Small intestine (tissue), 7 donors: ENCODE data around the gene FNTB. TPM values are rescaled to one million over a fixed set of nuclear protein-coding genes. Genes with fewer than 3 reads are reported as not detected.

Experiments used
- DNase-seq, 2 donors: peaks; one replicate each; pipeline versions ENCODE4 v3.0.0 to v3.0.0-alpha.2; 2013
- FAIRE-seq: peaks from 2 replicates; lab custom pipeline; 2012; peaks lifted over from hg19 to GRCh38; lab: Jason Lieb, UNC
- H3K27ac ChIP-seq, 3 donors: one replicate each; pipeline ENCODE4 v1.5.1; 2013; ENCODE audit warnings: low read length in 2 of 3, mild to moderate bottlenecking in 2 of 3, control low read depth in 1 of 3, inconsistent platforms in 1 of 3, low read depth in 1 of 3, moderate library complexity in 1 of 3
- H3K27me3 ChIP-seq, 3 donors: one replicate each; pipeline ENCODE4 v1.6.1; 2013; ENCODE audit warnings: low read length in 3 of 3, inconsistent platforms in 1 of 3; ENCODE audit not compliant: control insufficient read depth in 3 of 3, insufficient read depth in 3 of 3
- H3K36me3 ChIP-seq, 3 donors: one replicate each; pipeline ENCODE4 v1.6.1; 2013; ENCODE audit warnings: low read length in 3 of 3, inconsistent platforms in 1 of 3, low read depth in 1 of 3, mild to moderate bottlenecking in 1 of 3, moderate library complexity in 1 of 3; ENCODE audit not compliant: control insufficient read depth in 3 of 3, insufficient read depth in 2 of 3
- H3K4me1 ChIP-seq, 3 donors: one replicate each; pipeline ENCODE4 v1.6.1; 2013; ENCODE audit warnings: low read length in 2 of 3, inconsistent platforms in 1 of 3, low read depth in 1 of 3, mild to moderate bottlenecking in 1 of 3, moderate library complexity in 1 of 3; ENCODE audit not compliant: control insufficient read depth in 3 of 3, insufficient read depth in 2 of 3
- H3K4me3 ChIP-seq, 3 donors: one replicate each; pipeline ENCODE4 v1.5.1; 2013; ENCODE audit warnings: low read length in 3 of 3, control low read depth in 1 of 3, inconsistent platforms in 1 of 3, low read depth in 1 of 3, mild to moderate bottlenecking in 1 of 3, moderate library complexity in 1 of 3
- H3K9me3 ChIP-seq, 2 donors: one replicate each; pipeline ENCODE4 v1.6.1; 2013; ENCODE audit warnings: low read depth in 1 of 2, low read length in 1 of 2; ENCODE audit not compliant: control insufficient read depth in 2 of 2, insufficient read depth in 1 of 2
- WGBS, 3 donors: extraction: QIAGEN DNeasy Blood & Tissue Kit; methylation state at CpG; one replicate each; pipeline ENCODE4 v1.1.7; 2013; 5-methylcytosine and 5-hydroxymethylcytosine counted together
- polyA plus RNA-seq, 4 donors: library from polyadenylated mRNA; stranded (reverse) in 3 of 4; unstranded in 1 of 4; fragments of 200-250 nt in 3 of 4; fragments of 120-200 nt in 1 of 4; gene quantifications; one replicate each; pipeline versions ENCODE4 v1.2.1 to v1.2.3, GENCODE V29; 2013
- donor health status: healthy with polysubstance abuse.
- donor health status: control.
- donor health status: control.
- donor health status: Bipolar disorder and iron deficiency.
- donor health status: healthy.

Gene FNTB
- polyA plus RNA-seq, 4 donors, result 6.7 to 25.3 (median 8.7) TPM

DNA sequence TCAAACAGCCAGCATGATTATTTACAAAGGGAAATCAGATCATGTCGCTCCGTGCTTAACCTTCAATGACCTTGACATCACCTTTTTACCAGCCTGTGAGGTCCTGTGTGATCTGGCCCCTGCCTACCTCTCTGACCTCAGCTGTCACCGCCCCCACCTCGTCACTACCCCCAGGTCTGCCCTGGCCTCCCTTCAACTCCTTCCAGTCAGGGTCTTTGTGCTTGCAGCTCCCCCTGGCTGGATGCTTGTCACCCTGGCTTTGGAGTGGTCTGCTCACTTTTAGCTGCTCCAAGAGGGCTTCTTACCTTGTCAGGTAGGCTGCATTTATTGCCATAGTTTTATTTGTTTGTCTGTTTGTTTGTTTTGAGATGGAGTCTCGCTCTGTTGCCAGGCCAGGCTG, 123.8 kb downstream of the FNTB start:
- FAIRE-seq (no peak), DNase-seq (no peak)
- Histone ChIP-seq H3K27ac (no peak overlapping the region), H3K4me1 (no peaks in the 10 kb centered on the region), H3K36me3 (no peaks in the 10 kb centered on the region), H3K27me3 (no peaks in the 10 kb centered on the region), H3K4me3 (no peak overlapping the region), H3K9me3 (no peaks in the 10 kb centered on the region)
- WGBS, 3 donors, result 71 to 85% (median 83%) methylated on average over 5 of the region's 5 CpGs

Other genes with a start within 250 kb of the FNTB start
- 1 to 10 TPM in 2 of 4 donors, under 1 TPM in 2; under 0.01 to 1.2 (median 0.66) TPM for gene SPTB, start 107.0 kb upstream of the FNTB start, polyA plus RNA-seq
- 10 to 100 TPM; 25.9 to 40.3 (median 33.9) TPM for gene CHURC1, start 72.4 kb upstream of the FNTB start, polyA plus RNA-seq
- 1,000 to 10,000 TPM in 1 of 4 donors, 10 to 100 TPM in 3; 49.2 to 1,000 (median 61.2) TPM for gene GPX2, start 44.1 kb upstream of the FNTB start, polyA plus RNA-seq
- gene RAB15, start 14.6 kb upstream of the FNTB start, polyA plus RNA-seq, result 10 to 100 TPM; 12.2 to 47.9 (median 16.8) TPM
- 100 to 1,000 TPM in 1 of 4 donors, 10 to 100 TPM in 3; 42.9 to 127 (median 71.0) TPM for gene MAX, start 115.6 kb downstream of the FNTB start, polyA plus RNA-seq